Fibroblast of skin of scalp (primary cell): Measurements from ENCODE around the gene FIG4.
"Not testable (repeated sequence)": the region's sequence is repeated elsewhere in the genome, so short reads cannot be mapped to it uniquely, and the experiment has no call there.

ENCODE experiments used
- DNase-seq: peaks from one replicate; pipeline ENCODE4 v3.0.0-alpha.2; 2013

FIG4 gene

GRCh38 chr6:109799664-109800063 lies 108.6 kb downstream of the FIG4 start:
- DNase-seq, result no peak

GRCh38 chr6:109800771-109801170 lies 109.7 kb downstream of the FIG4 start:
- no peak for DNase-seq

GRCh38 chr6:109801794-109802193 lies 110.7 kb downstream of the FIG4 start:
- no peak for DNase-seq

GRCh38 chr6:109804020-109804419 lies 112.9 kb downstream of the FIG4 start:
- no peak for DNase-seq

DNA sequence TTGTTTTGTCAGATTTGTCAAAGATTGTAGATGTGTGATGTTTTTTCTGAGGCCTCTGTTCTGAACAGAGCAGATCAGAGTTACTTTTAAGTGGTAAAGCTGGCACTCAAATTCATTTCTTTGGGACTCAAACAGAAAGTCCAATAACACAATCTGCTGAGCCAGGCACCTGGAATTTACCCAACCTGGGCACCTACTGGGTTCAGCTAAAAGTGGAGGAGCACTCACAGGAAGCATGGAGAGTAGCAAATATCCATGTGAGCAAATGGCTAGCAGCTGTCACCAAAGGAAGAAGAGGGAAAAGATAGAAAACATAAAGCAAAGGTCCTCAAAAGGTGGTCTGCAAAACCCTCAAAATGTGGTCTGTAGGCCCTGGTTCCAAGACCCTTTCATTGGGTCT lies 116.8 kb downstream of the FIG4 start:
- no peak for DNase-seq

- no peak for DNase-seq
These were observed 117.7 kb downstream of the FIG4 start for GRCh38 chr6:109808837-109809236.

DNA sequence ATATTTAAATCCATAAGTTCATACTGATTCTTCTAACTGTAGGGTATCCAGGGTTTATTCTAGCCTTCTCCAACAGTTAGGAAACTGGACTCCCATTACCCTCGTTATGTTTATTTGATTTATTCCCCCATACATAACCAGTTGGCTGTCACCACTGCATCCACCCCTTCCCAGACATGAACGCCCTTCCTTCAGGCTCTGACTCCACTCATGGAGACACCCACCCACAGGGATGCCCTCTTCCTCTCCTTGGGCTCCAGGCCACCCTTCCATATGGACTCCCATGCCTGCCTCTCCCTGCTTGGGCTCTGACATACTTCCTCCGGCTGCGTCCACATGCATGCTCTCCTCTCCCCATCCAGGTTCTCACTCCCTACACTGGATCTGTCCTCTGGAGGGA lies 124.0 kb downstream of the FIG4 start:
- DNase-seq, result no peak

GRCh38 chr6:109816452-109817374 lies 125.6 kb downstream of the FIG4 start:
- DNase-seq, result no peak

GRCh38 chr6:109820706-109821350 lies 129.7 kb downstream of the FIG4 start:
- no peak for DNase-seq

GRCh38 chr6:109821428-109821827 lies 130.3 kb downstream of the FIG4 start:
- DNase-seq, result no peak

DNA sequence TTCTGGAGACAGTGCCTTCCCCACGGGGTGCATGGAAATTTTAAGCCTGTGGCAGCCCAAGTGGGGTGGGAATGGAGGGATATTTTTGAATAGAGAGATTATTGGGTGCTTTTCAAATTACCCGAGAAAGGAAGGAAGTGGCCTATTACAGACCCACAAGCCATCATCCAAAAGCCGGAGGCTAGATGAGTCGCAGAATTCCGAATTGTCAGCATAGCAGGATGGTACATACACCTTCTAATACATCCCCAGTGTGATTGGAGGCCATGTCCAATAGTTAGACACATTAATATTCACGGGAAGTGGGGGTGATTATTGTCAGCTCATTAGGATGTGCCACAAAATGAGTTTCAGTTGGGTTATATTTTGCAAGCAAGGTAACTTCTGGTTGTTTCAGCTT lies 133.0 kb downstream of the FIG4 start:
- DNase-seq, result no peak

GRCh38 chr6:109826551-109826950 lies 135.5 kb downstream of the FIG4 start:
- DNase-seq, result no peak

DNA sequence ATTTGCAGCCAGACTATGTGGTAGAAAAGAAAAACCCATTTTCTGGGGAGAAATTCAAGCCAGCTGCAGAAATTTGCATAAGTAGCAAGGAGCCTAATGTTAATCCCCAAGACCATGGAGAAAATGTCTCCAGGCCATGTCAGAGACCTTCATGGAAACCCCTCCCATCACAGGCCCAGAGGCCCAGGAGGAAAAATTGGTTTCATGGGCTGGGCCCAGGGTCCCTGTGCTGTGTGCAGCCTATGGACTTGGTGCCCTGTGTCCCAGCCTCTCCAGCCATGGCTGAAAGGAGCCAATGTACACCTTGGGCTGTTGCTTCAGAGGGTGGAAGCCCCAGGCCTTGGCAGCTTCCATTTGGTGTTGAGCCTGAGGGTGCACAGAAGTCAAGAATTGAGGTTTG lies 140.3 kb downstream of the FIG4 start:
- DNase-seq, result not testable (repeated sequence)

DNA sequence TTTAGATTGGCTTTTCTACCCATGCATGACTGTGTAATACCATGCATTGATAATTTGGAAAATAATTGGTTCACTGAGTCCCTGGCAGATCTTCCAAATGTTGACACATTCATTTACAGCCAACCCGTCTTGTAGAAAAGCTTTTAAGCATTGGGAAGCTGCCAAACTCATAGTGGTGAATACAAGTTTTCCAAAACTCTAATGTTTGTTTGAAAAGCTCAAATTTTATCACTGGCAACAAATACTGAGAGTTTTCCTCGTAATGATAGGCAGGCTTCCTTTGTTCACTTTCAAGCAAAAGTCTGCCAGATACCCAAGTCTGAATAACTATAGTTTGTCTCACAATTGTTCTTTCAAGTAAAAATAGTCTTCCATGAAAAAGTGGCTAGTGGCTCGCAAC lies 143.0 kb downstream of the FIG4 start:
- no peak for DNase-seq

DNA sequence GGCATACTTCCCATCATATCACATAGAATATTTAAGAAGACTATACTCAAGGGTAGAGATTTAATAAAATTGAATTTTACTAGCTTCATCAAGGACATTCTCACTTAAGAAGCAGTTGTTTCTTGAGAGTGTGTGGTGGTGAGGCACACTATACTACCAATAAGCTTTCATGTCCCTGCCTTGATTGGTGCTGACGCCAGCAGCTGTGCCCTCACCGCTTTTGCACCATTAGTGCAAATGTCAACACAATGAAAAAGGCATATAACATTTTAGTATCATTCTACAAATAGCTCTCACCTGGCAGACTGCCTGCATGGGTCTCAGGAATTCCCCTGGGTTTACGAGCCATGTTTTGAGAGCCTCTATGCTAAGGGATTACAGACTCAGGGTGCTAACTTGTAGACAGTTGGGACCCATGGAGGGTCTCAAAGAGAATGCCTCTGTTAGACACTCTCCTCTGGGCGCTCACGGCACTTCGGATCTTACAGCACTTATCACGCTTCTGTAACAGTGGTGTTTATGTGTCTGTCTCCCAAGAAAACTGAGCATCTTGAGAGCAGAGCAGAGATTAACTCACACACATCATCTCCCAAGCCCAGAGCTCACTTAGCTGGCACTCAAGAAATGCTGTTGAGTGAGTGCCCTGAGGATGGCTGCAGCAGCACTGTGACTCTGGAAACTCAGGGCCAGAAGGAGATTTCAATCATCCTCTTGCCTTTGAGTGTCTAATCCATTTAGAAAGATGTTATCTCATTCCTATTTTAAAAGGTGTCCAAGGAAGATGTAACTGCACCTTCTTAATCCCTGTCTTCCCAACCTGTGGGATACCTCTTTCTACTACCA lies 143.7 kb downstream of the FIG4 start:
- DNase-seq, result no peak

- DNase-seq, result no peak
These were observed 148.9 kb downstream of the FIG4 start for GRCh38 chr6:109840034-109840433.

DNA sequence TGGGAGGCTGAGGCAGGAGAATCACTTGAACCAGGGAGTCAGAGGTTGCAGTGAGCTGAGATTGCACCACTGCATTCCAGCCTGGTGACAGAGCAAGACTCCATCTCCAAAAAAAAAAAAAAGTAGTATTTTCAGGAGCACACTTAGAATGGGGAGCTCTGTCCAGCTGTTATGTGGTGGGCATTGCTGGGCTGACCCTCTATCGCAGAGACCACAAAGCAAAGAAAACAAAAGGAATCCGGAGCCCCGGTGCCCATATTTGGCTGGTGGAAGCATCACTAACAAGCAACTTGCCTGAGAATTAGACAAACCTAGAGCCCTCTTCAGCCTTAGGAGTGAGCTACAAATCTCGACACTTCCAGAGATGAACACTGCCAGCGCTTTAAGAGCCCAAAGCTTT lies 149.7 kb downstream of the FIG4 start:
- DNase-seq, result no peak

DNA sequence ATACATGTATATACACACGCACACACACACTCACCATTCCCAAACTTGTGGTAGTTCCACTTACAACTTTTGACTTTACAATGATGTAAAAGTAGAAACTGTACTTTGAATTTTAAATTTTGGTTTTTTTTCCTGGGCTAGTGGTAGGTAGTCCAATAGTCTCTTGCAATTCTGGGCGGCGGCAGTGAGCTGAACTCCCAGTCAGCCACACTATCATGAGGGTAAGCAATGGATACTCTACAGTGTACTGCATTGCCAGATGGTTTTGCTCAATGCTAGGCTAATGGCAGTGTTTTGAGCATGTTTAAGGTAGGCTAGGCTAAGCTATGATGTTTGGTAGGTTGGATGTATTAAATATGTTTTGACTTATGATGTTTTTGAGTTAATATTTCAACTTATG lies 150.8 kb downstream of the FIG4 start:
- DNase-seq, result no peak

- no peak for DNase-seq
These were observed 161.6 kb downstream of the FIG4 start for GRCh38 chr6:109852713-109853112.

GRCh38 chr6:109853426-109853825 lies 162.3 kb downstream of the FIG4 start:
- DNase-seq, result no peak

GRCh38 chr6:109853951-109854350 lies 162.9 kb downstream of the FIG4 start:
- no peak for DNase-seq

DNA sequence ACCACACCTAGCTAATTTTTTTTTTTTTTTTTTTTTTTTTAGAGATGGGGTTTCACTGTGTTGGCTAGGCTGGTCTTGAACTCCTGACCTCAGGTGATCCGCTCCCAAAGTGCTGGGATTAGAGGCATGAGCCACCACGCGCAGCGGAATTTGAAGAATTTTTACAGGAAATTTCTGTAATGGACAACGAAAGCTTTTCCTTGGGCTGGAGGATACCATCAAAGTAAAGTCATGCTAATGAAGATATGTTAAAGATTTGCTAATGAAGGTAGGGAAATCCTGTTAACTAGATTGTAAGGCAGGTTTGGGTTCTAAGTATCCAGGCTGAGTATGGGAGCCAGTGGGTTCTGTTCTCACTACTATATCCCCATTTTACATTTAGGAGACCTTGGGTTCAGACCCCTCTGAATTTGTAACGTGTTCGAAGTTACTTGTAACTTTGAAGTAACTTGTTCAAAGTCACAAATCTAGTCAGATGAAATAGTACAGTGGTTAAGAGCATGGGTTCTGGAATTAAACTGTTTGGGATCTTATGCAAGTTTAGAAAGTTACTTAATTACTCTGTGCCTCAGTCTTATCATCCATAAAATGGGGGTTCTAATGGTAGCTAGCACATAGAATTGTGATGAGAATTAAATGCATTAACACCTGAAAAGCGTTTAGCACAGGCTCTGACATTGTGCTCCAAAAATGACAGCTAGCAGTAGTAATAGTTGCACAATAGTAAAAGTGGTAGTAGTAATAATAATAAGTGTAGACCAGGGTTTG lies 163.6 kb downstream of the FIG4 start:
- no peak for DNase-seq
